GM21723 (cell line): ENCODE results near the gene TBCCD1.
"Not testable (repeated sequence)": the region's sequence is repeated elsewhere in the genome, so short reads cannot be mapped to it uniquely, and the experiment has no call there.

ENCODE experiments used
- ATAC-seq: cut with Tn5 transposase; IDR thresholded peaks from one replicate; pipeline ENCODE4 v1.9.1; 2021; ENCODE audit warnings: mild to moderate bottlenecking, moderate library complexity; ENCODE audit not compliant: unreplicated experiment

Gene TBCCD1

GRCh38 chr3:186498022-186498421 lies 69.1 kb downstream of the TBCCD1 start:
- ATAC-seq: not testable (repeated sequence)

- ATAC-seq: no peak
These were observed 69.5 kb downstream of the TBCCD1 start for GRCh38 chr3:186497608-186498007.

GRCh38 chr3:186496635-186497034 lies 70.5 kb downstream of the TBCCD1 start:
- ATAC-seq: no peak
